ENCODE measurements around the gene PEX14.

PEX14 gene

GRCh38 chr1:10659646-10660540 is 185.1 kb downstream of the PEX14 start:
- TF ChIP-seq GATA1 (IDR thresholded peaks at IDR 0.05; ENCODE audit: low read depth, low read length) (no peak), POLR2A (IDR thresholded peaks at IDR 0.05; ENCODE audit: low read length) (no peak)
- no peak for DNase-seq

- no peak for TF ChIP-seq GATA1 (IDR thresholded peaks at IDR 0.05; ENCODE audit: low read depth, low read length)
- no peak for TF ChIP-seq POLR2A (IDR thresholded peaks at IDR 0.05; ENCODE audit: low read length)
- DNase-seq: no peak
These were observed 186.7 kb downstream of the PEX14 start for GRCh38 chr1:10661453-10661852.

- no peak for DNase-seq
- TF ChIP-seq GATA1 (IDR thresholded peaks at IDR 0.05; ENCODE audit: low read depth, low read length): no peak
- TF ChIP-seq POLR2A (IDR thresholded peaks at IDR 0.05; ENCODE audit: low read length): no peak
These were observed 187.4 kb downstream of the PEX14 start for GRCh38 chr1:10662090-10662688.

GRCh38 chr1:10662824-10663677 is 188.3 kb downstream of the PEX14 start:
- no peak for DNase-seq
- no peak for TF ChIP-seq GATA1 (IDR thresholded peaks at IDR 0.05; ENCODE audit: low read depth, low read length)
- TF ChIP-seq POLR2A (IDR thresholded peaks at IDR 0.05; ENCODE audit: low read length): no peak

GRCh38 chr1:10663678-10664035 is 188.9 kb downstream of the PEX14 start:
- no peak for DNase-seq
- no peak for TF ChIP-seq POLR2A (IDR thresholded peaks at IDR 0.05; ENCODE audit: low read length)
- TF ChIP-seq GATA1 (IDR thresholded peaks at IDR 0.05; ENCODE audit: low read depth, low read length): no peak

- TF ChIP-seq GATA1 (IDR thresholded peaks at IDR 0.05; ENCODE audit: low read depth, low read length): no peak
- no peak for TF ChIP-seq POLR2A (IDR thresholded peaks at IDR 0.05; ENCODE audit: low read length)
- no peak for DNase-seq
These were observed 189.5 kb downstream of the PEX14 start for GRCh38 chr1:10664251-10664650.

GRCh38 chr1:10665226-10665625 is 190.5 kb downstream of the PEX14 start:
- no peak for DNase-seq
- TF ChIP-seq POLR2A (IDR thresholded peaks at IDR 0.05; ENCODE audit: low read length): no peak
- TF ChIP-seq GATA1 (IDR thresholded peaks at IDR 0.05; ENCODE audit: low read depth, low read length): no peak

- no peak for DNase-seq
- TF ChIP-seq GATA1 (IDR thresholded peaks at IDR 0.05; ENCODE audit: low read depth, low read length) (no peak), POLR2A (IDR thresholded peaks at IDR 0.05; ENCODE audit: low read length) (no peak)
These were observed 191.4 kb downstream of the PEX14 start for GRCh38 chr1:10665930-10666850.

GRCh38 chr1:10667861-10668761 is 193.4 kb downstream of the PEX14 start:
- TF ChIP-seq GATA1 (IDR thresholded peaks at IDR 0.05; ENCODE audit: low read depth, low read length) (no peak), POLR2A (IDR thresholded peaks at IDR 0.05; ENCODE audit: low read length) (no peak)
- no peak for DNase-seq

- TF ChIP-seq POLR2A (IDR thresholded peaks at IDR 0.05; ENCODE audit: low read length) (no peak), GATA1 (IDR thresholded peaks at IDR 0.05; ENCODE audit: low read depth, low read length) (no peak)
- DNase-seq: no peak
These were observed 194.8 kb downstream of the PEX14 start for GRCh38 chr1:10669570-10669969.

- no peak for DNase-seq
- no peak for TF ChIP-seq POLR2A (IDR thresholded peaks at IDR 0.05; ENCODE audit: low read length)
- TF ChIP-seq GATA1 (IDR thresholded peaks at IDR 0.05; ENCODE audit: low read depth, low read length): no peak
These were observed 195.4 kb downstream of the PEX14 start for GRCh38 chr1:10670190-10670589.

GRCh38 chr1:10671090-10671489 is 196.3 kb downstream of the PEX14 start:
- DNase-seq: no peak
- TF ChIP-seq GATA1 (IDR thresholded peaks at IDR 0.05; ENCODE audit: low read depth, low read length): no peak
- no peak for TF ChIP-seq POLR2A (IDR thresholded peaks at IDR 0.05; ENCODE audit: low read length)

All from erythroblast (primary cell).